ENCODE measurements around the gene HRH1.
"Not testable (repeated sequence)": the region's sequence is repeated elsewhere in the genome, so short reads cannot be mapped to it uniquely, and the experiment has no call there.

The HRH1 gene

DNA sequence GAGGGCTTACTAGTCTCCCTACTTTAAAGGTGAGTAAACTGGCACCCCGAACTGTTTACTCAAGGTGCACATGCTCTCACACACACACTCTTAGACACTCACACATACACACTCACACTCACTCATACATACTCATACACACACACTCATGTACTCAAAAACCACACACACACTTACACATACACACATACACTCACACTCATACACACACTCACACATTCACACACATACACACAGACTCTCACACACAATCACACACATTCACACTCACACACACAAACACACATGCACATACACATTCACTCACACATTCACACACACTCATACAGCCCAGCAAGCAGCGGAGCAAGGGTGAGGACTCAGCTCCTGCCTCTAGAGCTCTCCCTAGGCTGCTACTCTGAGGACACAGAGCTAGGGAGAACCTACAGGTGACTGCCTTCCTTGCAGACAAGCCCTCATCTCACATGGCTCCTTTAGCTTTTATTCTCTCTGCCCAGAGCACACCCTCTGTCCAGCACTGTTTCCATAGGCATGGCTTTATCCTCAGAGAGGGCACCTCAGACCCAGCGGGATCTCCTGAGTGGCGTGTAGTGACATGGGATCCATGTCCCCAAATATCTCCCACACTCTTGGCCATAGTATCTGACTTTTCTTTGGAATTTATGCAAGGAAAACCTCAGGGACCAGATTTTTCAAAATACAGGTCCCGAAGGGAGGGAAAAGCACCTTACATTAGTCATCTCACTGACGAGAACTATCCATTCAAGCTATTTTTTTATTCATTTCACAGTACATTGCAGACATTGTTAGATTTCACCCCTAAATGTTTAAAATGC, 91.8 kb downstream of the HRH1 start:
- no peak for DNase-seq

DNA sequence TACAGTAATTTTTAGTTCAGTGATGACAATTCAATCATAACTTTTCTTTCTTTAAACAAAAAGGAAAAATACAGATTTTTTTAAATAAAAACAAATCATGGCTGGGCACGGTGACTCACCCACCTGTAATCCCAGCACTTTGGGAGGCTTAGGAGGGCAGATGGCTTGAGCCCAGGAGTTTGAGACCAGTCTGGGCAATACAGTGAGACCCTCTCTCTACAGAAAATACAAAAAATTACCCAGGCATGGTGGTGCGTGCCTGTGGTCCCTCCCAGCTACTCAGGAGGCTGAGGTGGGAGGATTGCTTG, 92.3 kb downstream of the HRH1 start:
- DNase-seq: no peak

DNA sequence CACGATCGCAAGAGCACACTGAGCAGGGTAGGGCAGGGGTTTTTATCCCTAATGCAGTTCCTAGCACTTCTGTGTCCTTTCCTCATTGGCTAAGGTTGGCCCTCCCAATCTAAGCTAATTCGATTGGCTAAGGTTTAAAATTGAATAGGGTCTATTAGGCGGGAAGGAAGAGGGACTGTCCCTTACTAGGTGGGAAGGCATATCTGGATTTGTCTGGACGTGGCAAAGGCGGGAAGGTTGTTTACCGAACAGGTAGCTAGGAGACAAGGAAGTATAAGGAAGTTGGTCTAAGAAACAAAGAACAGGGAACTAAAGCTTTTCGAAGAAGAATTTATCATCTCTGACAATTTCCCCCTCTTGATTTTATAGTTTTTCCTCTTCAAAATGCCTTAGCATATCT, 93.1 kb downstream of the HRH1 start:
- DNase-seq: no peak

DNA sequence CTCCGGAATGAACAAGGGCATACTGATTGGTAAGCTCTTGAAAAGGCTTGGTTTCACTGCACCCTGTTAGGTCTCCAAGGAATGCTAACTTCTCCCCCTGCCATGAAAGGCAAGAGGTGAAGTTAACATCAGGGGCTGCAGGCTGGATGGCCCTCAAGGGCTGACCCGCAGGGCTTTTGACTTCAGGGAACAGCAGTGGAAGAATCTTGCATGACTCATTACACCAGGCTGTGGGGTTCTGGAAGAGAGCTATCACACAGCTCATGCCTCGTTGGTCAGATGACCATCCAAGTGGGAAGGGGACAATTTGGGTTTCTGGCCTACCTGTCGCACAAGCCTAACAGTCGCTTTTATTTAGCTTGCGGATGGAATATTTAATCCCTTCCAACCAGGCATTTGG, 94.3 kb downstream of the HRH1 start:
- DNase-seq: no peak

DNA sequence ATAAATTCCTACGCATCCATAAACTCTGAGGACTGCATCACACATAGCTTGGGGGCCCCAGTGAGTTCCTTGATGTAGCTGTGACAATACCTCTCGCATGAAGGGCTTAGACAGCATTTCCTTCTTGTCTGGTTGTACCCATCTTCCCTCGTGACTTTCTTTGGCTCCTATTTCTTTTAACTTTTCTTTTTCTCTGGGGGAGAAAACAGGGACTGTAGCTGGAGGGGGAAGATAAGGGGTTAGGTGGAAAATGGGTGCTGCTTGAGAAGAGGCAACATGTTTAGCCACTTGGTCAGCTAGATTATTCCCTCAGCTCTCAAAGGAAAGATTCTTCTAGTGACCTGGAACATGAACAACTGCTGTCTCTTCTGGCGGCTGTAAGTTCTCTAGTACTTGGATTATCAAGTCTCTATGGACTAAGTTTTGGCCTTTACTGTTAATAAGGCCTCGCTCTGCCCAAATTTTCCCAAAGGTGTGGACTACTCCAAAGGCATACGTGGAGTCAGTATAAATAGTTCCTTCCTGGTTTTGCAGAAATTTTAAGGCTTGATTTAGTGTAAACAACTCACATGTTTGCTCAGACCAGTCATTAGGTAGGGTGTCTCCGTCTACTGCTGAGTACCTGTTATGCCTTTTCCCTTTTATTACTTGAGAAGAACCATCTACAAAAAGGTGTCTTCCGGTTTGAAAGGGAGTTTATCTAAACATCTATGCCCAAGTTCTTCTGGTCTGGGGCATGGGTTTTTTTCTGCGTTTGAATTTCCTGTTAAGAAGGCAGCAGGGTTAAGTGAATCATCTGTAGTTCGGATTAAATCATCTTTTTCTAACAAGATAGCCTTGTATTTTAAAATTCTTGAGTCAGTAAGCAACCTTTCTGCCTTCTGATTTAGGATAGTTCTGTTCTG, 96.9 kb downstream of the HRH1 start:
- no peak for DNase-seq

DNA sequence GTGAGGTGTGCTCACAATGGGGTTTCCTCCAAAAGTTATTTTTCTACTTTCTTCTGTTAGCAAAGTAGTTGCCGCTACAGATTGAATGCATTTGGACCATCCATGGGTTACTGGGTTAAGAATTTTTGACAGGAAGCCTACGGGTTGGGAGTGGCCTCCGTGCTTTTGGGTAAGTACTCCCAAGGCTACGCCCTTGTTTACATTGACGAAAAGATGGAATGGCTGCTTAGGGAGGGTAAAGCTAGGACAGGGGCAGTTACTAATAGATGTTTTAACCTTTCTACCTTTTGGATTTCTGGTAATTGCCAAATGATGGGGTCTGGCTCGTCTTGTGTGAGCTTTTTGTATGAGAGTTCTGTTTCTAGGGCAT, 97.5 kb downstream of the HRH1 start:
- DNase-seq: no peak

DNA sequence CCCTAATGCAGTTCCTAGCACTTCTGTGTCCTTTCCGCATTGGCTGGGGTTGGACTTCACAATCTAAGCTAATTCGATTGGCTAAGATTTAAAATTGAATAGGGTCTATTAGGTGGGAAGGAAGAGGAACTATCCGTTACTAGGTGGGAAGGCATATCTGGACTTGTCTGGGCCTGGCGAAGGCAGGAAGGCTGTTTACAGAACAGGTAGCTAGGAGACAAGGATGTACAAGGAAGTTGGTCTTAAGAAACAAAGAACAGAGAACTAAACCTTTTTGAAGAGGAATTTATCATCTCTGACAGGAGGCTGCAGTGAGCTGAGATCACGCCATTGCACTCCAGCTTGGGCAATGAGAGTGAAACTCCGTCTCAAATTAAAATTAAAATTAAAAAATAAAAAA, 100.6 kb downstream of the HRH1 start:
- DNase-seq: no peak

DNA sequence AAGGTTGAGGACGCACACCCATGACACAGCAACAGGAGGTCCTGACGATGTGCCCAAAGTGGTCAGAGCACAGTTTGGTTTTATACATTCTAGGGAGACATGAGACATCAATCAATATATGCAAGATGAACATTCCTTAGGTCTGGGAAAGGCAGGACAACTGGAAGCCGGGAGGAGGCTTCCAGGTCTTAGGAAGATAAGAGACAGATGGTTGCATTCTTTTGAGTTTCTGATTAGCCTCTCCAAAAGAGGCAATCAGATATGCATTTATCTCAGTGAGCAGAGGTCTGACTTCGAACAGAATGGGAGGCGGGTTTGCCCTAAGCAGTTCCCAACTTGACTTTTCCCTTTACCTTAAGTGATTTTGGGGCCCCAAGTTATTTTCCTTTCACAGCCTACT, 101.2 kb downstream of the HRH1 start:
- DNase-seq: not testable (repeated sequence)

DNA sequence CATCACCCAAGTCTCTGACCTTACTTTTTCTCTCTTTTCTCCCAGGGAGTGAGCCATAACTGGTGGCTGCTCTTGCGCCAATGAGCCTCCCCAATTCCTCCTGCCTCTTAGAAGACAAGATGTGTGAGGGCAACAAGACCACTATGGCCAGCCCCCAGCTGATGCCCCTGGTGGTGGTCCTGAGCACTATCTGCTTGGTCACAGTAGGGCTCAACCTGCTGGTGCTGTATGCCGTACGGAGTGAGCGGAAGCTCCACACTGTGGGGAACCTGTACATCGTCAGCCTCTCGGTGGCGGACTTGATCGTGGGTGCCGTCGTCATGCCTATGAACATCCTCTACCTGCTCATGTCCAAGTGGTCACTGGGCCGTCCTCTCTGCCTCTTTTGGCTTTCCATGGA, 104.7 kb downstream of the HRH1 start:
- DNase-seq: no peak

DNA sequence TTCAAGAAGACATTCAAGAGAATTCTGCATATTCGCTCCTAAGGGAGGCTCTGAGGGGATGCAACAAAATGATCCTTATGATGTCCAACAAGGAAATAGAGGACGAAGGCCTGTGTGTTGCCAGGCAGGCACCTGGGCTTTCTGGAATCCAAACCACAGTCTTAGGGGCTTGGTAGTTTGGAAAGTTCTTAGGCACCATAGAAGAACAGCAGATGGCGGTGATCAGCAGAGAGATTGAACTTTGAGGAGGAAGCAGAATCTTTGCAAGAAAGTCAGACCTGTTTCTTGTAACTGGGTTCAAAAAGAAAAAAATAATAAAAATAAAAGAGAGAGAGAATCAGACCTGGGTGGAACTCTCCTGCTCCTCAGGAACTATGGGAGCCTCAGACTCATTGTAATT, 106.2 kb downstream of the HRH1 start:
- peak; percentile 21 to 30 for DNase-seq

DNA sequence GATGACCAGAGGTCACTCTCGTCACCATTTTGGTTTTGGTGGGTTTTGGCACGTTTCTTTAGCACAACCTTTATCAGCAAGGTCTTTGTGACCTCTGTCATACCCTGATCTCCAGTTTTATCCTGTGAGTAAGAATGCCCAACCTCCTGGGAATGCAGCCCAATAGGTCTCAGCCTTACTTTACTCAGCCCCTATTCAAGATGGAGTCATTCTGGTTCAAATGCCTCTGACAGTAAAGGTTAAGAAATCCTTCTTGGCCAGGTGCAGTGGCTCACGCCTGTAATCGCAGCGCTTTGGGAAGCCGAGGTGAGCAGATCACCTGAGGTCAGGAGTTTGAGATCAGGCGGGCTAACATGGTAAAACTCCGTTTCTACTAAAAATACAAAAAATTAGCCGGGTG, 114.7 kb downstream of the HRH1 start:
- DNase-seq: no peak

DNA sequence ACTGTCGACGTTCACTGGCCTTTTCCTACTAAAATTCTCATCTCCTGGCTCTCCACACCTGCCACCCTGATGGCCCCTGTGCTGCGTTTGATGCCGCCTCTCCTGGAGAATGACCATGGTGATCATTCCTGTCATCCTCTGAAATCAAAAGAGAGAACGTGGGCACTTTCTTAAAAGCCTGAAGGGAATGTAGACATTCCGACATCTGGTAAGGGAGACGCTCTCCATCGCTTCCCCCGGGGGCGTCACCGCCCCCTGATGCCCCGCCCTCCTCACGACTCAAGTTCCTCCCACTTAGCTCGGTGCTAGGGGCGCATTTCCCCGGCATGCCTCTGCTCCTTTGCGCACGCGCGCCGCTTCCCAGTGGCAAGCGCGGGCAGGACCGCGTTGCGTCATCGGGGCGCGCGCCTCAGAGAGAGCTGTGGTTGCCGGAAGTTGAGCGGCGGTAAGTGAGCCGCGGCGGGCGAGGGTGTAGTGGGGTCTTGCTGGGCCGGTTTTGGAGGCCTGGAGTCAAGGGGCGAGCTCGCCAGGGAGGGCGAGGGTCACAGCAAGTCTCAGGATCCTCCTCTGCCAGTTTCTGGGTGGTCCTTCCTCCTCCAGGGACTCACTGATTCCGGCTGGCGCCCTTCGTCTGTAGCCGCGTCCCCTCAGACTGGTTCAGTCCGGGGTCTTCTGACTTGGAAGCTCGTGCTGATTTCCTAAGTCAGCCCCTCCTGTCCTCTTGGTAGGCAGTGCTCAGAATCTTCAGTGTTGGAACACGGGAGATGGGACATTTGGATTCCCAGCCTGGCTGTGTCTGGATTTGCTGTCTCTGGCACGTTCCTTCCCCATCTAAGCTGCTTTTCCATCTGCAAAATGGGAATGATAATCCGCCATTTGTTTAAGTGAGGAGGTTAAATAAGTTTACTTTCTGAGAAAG, 118.0 kb downstream of the HRH1 start, which contains the start of gene ATG7:
Gene ATG7 (plus strand): TSS at position 412 of the 919 bp plus-strand sequence. CDS start 26,299 bp downstream, outside the sequence.
- DNase-seq: peak; percentile 98

DNA sequence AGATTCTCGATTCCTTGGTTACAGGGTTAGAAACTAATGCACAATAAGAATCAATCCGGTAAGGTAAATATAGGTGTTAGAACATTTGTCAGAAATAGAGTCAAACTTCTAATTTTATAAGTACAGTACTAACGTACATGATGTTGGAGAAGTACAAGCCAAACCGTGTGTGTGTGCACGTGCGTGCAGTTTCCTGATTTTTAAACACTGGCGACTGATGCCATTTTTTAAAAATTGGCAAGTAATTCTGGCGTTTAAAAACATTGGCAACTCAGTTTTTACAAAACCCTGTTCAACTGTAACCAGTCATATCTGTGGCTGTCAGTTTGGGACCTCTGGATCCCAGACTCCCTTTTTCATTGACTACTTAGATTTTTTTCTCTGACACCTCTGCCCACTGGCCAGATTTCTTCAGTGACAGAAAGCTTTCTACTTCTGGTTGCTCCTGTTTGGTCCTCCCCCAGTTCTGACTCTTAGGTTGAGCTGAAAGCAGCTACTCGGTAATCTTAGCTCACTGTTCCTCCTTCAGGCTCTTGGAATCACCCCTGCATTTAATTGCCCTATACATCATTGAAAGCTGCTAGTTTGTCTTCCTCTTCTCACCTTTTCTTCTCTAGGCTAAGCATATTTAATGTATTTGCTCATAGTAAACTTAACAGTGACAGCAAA, 118.7 kb downstream of the HRH1 start:
- DNase-seq: peak; percentile 54 to 57

DNA sequence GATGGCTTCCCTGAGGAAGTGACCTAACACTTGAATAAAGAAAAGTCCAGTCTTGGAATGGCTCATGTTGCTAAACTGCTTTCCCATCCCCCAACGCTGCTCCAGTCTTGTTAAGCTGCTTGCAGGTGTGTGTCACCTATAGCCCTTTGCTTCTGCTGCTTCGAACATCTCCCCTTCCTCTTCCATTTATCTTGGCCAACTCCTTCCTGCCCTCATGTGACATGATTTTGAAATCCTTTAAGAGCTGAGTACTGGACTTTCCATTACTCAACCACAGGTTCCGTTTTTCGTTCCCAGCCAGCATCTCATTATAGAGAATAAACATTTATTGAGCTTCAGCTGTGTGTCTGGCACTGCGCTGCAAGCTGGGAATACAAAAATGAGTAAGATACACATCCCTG, 119.6 kb downstream of the HRH1 start:
- DNase-seq: peak; percentile 99

DNA sequence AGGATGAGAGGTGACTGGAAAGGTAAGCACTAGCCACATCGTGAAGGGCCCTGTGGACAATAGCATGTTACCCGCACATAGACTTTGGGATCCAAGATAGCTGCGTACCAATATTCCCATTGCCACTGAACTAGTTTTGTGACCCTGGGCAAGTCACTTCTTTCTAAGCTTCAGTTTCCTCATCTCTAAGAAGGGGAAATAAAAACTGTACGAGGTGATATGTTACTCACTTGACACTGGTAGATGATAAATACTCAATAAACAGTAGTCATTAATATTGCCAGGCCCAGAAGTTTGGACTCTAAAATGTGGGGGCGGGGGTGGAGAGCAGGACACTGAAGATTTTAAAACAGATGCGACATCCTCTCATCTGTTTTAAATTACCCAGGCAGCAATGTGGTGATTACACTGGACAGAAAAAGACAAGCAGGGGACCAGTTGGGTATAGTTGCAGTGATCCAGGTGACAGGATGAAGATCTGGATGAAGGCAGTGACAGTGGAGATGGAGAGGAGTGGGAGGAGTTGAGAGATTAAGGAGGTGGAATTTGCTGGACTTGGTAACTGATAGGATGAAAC, 120.4 kb downstream of the HRH1 start:
- no peak for DNase-seq

DNA sequence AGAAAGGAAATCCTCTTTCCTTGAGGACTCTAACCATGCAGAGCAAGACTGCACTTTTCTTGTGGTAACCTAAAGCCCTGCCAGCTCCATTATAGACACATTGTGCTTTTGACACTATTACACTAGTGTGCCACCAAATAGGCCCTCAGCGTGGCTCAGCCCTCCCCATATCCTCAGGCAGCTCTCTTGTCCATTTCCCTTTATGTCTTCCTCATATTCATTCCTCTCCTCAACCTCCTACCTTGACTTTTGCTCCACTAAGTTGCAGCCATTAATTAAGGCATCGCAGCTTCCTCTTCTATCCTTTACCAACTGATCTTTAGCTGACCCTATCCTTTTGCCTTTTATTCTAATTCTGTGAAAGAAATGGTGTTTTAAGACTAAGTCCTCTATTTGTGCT, 121.6 kb downstream of the HRH1 start:
- DNase-seq: peak in 1 of 2 experiments; percentile 14

DNA sequence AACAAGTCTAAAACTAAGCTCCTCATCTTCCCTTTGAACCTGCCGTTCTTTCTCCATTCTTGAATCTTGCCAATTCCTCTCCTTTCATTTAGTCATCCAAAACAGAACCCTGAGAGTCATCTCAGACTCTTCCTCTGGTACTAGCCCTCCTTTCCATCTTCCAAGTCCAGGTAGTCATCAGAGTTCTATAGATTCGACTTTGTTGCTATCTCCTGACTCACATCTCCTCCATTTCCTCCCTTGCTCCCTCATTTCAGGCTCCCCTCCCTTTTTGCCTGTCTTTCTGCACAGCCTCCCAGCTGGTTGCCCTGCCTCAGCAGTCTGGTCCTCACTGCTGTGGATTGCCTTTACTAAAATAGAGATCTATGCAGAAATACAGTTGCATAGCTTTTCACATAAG, 122.6 kb downstream of the HRH1 start:
- DNase-seq: no peak

DNA sequence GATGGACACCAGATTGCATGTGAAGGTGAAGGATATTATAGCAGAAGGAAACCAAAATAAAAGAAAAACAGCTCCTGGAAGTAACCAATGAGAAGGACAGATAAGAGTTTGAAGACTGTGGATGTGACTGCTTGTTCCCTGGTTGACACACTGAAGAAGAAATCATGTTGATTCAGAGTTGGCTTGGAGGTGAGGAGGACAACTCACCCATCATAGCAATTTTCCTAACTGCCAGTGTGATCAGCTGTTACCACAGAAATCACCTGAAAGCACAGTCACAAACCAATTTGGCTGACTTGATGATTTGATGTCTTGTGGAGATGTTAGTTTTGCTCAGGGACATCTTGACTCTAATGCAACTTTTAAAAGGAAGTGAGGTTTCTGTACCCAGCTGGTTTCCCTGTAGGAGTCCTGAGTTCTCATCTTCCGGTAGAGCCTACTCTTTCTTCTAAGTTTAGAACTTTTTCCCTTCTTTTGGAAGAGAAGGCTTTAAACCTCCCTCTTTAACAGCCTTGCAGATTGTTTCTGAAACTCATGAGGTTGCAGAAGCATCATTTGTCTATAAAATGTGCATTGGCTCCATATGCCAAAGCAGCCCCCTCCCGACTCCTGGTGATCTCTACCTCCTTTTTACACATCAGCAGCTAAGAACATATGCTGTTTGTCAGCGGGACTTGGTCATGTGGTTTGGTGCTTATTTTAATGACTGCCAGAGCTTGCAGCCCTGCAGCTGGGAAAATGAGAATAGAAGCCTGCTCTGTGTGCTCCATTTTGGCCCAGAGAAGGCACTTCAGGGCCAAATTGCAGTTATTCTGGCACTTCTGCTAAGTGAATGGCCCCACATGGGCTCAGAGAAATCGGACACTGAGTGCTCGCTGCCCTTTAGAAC, 128.2 kb downstream of the HRH1 start:
- DNase-seq: no peak

DNA sequence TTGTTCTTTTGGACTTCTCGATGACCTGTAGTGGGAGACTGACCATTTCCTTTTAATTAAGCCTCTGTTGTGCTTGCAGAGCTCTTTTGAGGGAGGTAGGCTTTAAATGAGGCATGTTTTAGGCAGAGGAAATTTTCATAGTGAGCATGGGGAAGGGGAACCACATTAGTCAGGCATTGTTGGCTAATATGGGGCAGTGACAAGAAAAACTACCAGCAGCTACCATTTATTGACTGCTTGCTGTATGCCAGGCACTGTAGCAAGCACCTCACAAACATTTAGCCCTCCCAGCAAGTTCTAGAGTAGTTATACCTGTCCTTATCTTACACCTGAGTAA, 128.8 kb downstream of the HRH1 start:
- no peak for DNase-seq

DNA sequence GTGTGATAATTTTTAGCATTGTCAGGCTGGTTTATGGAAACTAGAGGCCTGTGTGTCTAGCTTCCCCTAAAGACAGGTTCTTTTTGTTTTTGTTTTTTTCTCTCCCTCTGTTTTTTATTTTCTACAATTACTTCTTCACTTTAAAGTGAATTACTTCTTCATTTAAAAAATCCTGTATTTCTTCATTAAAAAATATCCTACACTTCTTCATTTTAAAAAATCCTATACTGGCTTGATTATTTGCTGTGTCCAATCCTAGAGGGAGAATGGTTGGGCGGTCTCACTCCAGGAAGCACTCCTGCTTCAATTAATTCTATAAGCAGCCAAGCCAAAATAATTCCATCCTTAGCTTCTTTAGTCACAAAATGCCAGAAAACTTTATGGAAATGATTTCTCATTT, 129.7 kb downstream of the HRH1 start:
- DNase-seq: no peak

DNA sequence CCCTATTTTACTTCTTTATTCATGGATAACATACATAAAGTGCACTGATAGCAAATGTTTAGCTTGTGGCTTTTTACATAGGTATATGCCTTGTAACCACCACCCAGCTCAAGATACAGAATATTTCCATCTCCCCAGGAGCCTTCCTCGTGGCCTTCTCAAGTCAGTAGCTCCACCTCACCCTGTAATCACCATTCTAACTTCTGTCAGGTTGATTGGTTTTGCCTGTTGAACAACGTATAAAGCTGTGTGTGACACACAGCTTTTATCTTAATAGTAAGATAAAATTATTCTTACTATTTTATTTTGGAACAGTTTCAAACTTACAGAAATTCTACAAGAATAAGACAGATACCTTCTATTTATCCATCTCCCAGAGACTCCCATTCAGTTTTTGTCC, 131.2 kb downstream of the HRH1 start:
- DNase-seq: no peak
